HepG2 (cell line): ENCODE results near the gene SRP68. TPM values are rescaled to one million over a fixed set of nuclear protein-coding genes. Genes with fewer than 3 reads are reported as not detected.

Experiments used
- BRCA1 ChIP-seq: sonication (generic); formaldehyde crosslinking; IDR thresholded peaks from 2 replicates; pipeline ENCODE4 v1.4.0; 2020; ENCODE audit warnings: missing genetic modification reagents
- CEBPZ ChIP-seq: IDR thresholded peaks from 2 replicates; pipeline ENCODE4 v1.6.1; 2012; ENCODE audit warnings: low read length, improper control_type of control experiment
- HNF4G ChIP-seq, 2 experiments: sonication (generic) in 1 of 2; formaldehyde crosslinking in 1 of 2; IDR thresholded peaks; 2 replicates each; pipeline versions ENCODE4 v1.4.0 to v1.6.1; 2011 to 2020; ENCODE audit warnings: borderline replicate concordance in 2 of 2, low read depth in 2 of 2, mild to moderate bottlenecking in 2 of 2, low read length in 1 of 2, missing genetic modification reagents in 1 of 2, moderate library complexity in 1 of 2
- HOMEZ ChIP-seq: IDR thresholded peaks from 2 replicates; pipeline ENCODE4 v1.6.1; 2016; ENCODE audit warnings: low read depth
- IKZF5 ChIP-seq: IDR thresholded peaks from 2 replicates; pipeline ENCODE4 v1.6.1; 2018; ENCODE audit warnings: missing genetic modification reagents, mild to moderate bottlenecking, missing compliant biosample characterization
- MAFK ChIP-seq, 2 experiments: IDR thresholded peaks in 1 of 2; conservative IDR thresholded peaks in 1 of 2; 2 replicates each; pipeline ENCODE4 v1.6.1; 2011; ENCODE audit warnings: improper control_type of control experiment in 2 of 2, low read length in 2 of 2
- MZF1 ChIP-seq: sonication (generic); formaldehyde crosslinking; IDR thresholded peaks from 2 replicates; pipeline ENCODE4 v1.8.1; 2023; ENCODE audit warnings: mild to moderate bottlenecking, missing genetic modification reagents, borderline replicate concordance
- NR2F1 ChIP-seq, 2 experiments: fragments of 450-650 bp in 1 of 2; formaldehyde crosslinking in 1 of 2; IDR thresholded peaks; 2 replicates each; pipeline versions ENCODE4 v1.5.0 to v1.6.1; 2016 to 2020; ENCODE audit warnings: mild to moderate bottlenecking in 1 of 2, missing compliant biosample characterization in 1 of 2, missing genetic modification reagents in 1 of 2, moderate library complexity in 1 of 2
- TCF7 ChIP-seq: sonication (generic); IDR thresholded peaks from 2 replicates; pipeline ENCODE4 v1.6.1; 2016; ENCODE audit warnings: antibody characterized with exemption, low read depth
- TEAD3 ChIP-seq: optimal IDR thresholded peaks from 2 replicates; pipeline ENCODE3; 2016; ENCODE audit warnings: borderline replicate concordance
- ZBED4 ChIP-seq: sonication (generic); formaldehyde crosslinking; IDR thresholded peaks from 2 replicates; pipeline ENCODE4 v1.4.0; 2020; ENCODE audit warnings: missing genetic modification reagents, borderline replicate concordance
- ZBTB20 ChIP-seq: sonication (generic); formaldehyde crosslinking; IDR thresholded peaks from 2 replicates; pipeline ENCODE4 v1.8.1; 2023; ENCODE audit warnings: missing genetic modification reagents, low read depth, mild to moderate bottlenecking, borderline replicate concordance
- ZNF20 ChIP-seq: sonication (generic); formaldehyde crosslinking; IDR thresholded peaks from 2 replicates; pipeline ENCODE4 v1.4.0; 2020; ENCODE audit warnings: mild to moderate bottlenecking, moderate library complexity, missing genetic modification reagents
- ZNF33A ChIP-seq: sonication (generic); formaldehyde crosslinking; IDR thresholded peaks from 2 replicates; pipeline ENCODE4 v1.5.1; 2020; ENCODE audit warnings: missing genetic modification reagents, mild to moderate bottlenecking, moderate library complexity, borderline replicate concordance
- ZNF550 ChIP-seq: sonication (generic); formaldehyde crosslinking; IDR thresholded peaks from 2 replicates; pipeline ENCODE4 v1.4.0; 2020; ENCODE audit warnings: mild to moderate bottlenecking, missing genetic modification reagents, borderline replicate concordance
- ZNF552 ChIP-seq: sonication (generic); formaldehyde crosslinking; IDR thresholded peaks from 2 replicates; pipeline ENCODE4 v1.9.0; 2022; ENCODE audit warnings: missing genetic modification reagents, mild to moderate bottlenecking, borderline replicate concordance
- ZNF768 ChIP-seq: sonication (generic); formaldehyde crosslinking; IDR thresholded peaks from 2 replicates; pipeline ENCODE4 v1.4.0; 2020; ENCODE audit warnings: missing genetic modification reagents
- polyA plus RNA-seq, 8 experiments: library from polyadenylated mRNA; depleted of rRNA in 3 of 8; stranded (reverse) in 7 of 8; unstranded in 1 of 8; fragments of >200 nt; fragmentation: Illumina TruSeq in 4 of 8; extraction: Trizol in 4 of 8; gene quantifications; 2 replicates each; pipeline versions ENCODE4 v1.2.1 to v1.2.3, GENCODE V29; 2011 to 2016; ENCODE audit warnings: low read depth in 4 of 8, missing spikeins in 1 of 8, mixed read lengths in 1 of 8; ENCODE audit not compliant: insufficient read depth in 1 of 8
- total RNA-seq, 5 experiments: library from RNA; depleted of rRNA; stranded (reverse); fragments of >200 nt; fragmentation: Illumina TruSeq; extraction: Trizol; gene quantifications; 2 replicates each; pipeline ENCODE4 v1.2.3, GENCODE V29; 2016; ENCODE audit warnings: low read depth in 1 of 5

SRP68 gene
- total and polyA plus RNA-seq, 2 of the 13 experiments (the other 11 are each of a cell fraction or from before 2014, with no cell fraction given) = 39.8 to 74.3 TPM

GRCh38 chr17:76027159-76027839 is 45.0 kb downstream of the SRP68 start, which contains the start of gene EVPL (continued):
- no peak for TF ChIP-seq CEBPZ
- TF ChIP-seq ZNF33A (CRISPR knock-in tag) = no peak
- TF ChIP-seq ZBED4 (CRISPR knock-in tag) = no peak
- TF ChIP-seq ZNF552 = no peak
- TF ChIP-seq TCF7 = no peak
- no peak for TF ChIP-seq ZNF20 (CRISPR knock-in tag)
- no peak; the same call in 1 of the 2 replicates for TF ChIP-seq MZF1 (CRISPR knock-in tag)
- TF ChIP-seq MAFK (conservative IDR thresholded peaks at IDR 0.05 in 1 of 2, IDR thresholded peaks at IDR 0.05 in 1 of 2; ENCODE audit: low read length in 2 of 2) = no peak
- TF ChIP-seq ZNF768 (CRISPR knock-in tag) = peak; percentile 31; the same call in 1 of the 2 replicates
- 0 out of 2 replicates have a peak, but pooled peaks have one; percentile 22 for TF ChIP-seq BRCA1 (CRISPR knock-in tag)
- no peak for TF ChIP-seq HNF4G (IDR thresholded peaks at IDR 0.05; ENCODE audit: borderline replicate concordance, low read depth, low read length)
- 0 out of 2 replicates have a peak, but pooled peaks have one; percentile 65 for TF ChIP-seq HNF4G (CRISPR knock-in tag; IDR thresholded peaks at IDR 0.05; ENCODE audit: borderline replicate concordance, low read depth)
- peak; percentile 62; the same call in 1 of the 2 replicates for TF ChIP-seq ZBTB20 (CRISPR knock-in tag)
- TF ChIP-seq TEAD3 = peak; percentile 85
- TF ChIP-seq IKZF5 (CRISPR knock-in tag) = no peak
- no peak; a peak in 1 of 4 replicates for TF ChIP-seq NR2F1 (CRISPR knock-in tag; IDR thresholded peaks at IDR 0.05)
- TF ChIP-seq HOMEZ = no peak
- TF ChIP-seq ZNF550 (CRISPR knock-in tag) = 0 out of 2 replicates have a peak, but pooled peaks have one; percentile 79
